ENCODE measurements around the gene LRRC61.
"Not testable (repeated sequence)": the region's sequence is repeated elsewhere in the genome, so short reads cannot be mapped to it uniquely, and the experiment has no call there.

The LRRC61 gene

GRCh38 chr7:150383710-150384397 is 60.7 kb downstream of the LRRC61 start:
- no peak for DNase-seq (ENCODE audit: low read depth)

GRCh38 chr7:150384406-150385301 is 61.5 kb downstream of the LRRC61 start:
- DNase-seq (ENCODE audit: low read depth): no peak

GRCh38 chr7:150385302-150385723 is 62.2 kb downstream of the LRRC61 start:
- no peak for DNase-seq (ENCODE audit: low read depth)

GRCh38 chr7:150385884-150386283 is 62.7 kb downstream of the LRRC61 start:
- DNase-seq (ENCODE audit: low read depth): not testable (repeated sequence)

Data from HS-5 (cell line).